Activated CD8-positive, alpha-beta T cell treated with anti-CD3 and anti-CD28 coated beads, Interleukin-2, amount 10 ng/mL, durations not matched to agents 7 days and 5 days (primary cell): ENCODE results near the gene ELP5. TPM values are rescaled to one million over a fixed set of nuclear protein-coding genes. Genes with fewer than 3 reads are reported as not detected.
A peak's percentile ranks its signal among the peaks of the same experiment; 100 is the strongest.

Experiments
- ATAC-seq: fragments of 150-1000 bp; cut with Tn5 transposase; one replicate; pipeline ENCODE4 v1.10.0; 2021; ENCODE audit warnings: moderate library complexity
- CTCF ChIA-PET: fragments of 350-600 bp; sonication (Branson Sonifier 250); formaldehyde crosslinking; loops from one replicate; lab custom pipeline; 2021; ENCODE audit warnings: antibody characterized with exemption; lab: Charles Lee
- POLR2A ChIA-PET: fragments of 350-600 bp; sonication (Branson Sonifier 250); formaldehyde crosslinking; loops from one replicate; lab custom pipeline; 2021; ENCODE audit warnings: antibody characterized with exemption; lab: Charles Lee
- DNase-seq: peaks from one replicate; pipeline ENCODE4 v3.0.0-alpha.2; 2020
- H3K27ac Mint-ChIP-seq: one replicate; pipeline ENCODE4 v1.8.0; 2021; ENCODE audit warnings: mild to moderate bottlenecking, mixed read lengths
- H3K27me3 Mint-ChIP-seq: one replicate; pipeline ENCODE4 v1.8.0; 2021; ENCODE audit warnings: low read depth, mixed read lengths
- H3K36me3 Mint-ChIP-seq: one replicate; pipeline ENCODE4 v1.8.0; 2021; ENCODE audit warnings: low read depth, mixed read lengths
- H3K4me1 Mint-ChIP-seq: one replicate; pipeline ENCODE4 v1.8.0; 2021; ENCODE audit warnings: low read depth, mixed read lengths
- H3K4me3 Mint-ChIP-seq: one replicate; pipeline ENCODE4 v1.8.0; 2021; ENCODE audit warnings: mild to moderate bottlenecking, mixed read lengths
- H3K9me3 Mint-ChIP-seq: one replicate; pipeline ENCODE4 v1.8.0; 2022; ENCODE audit warnings: mixed read lengths; ENCODE audit not compliant: insufficient read depth
- total RNA-seq, 2 experiments: library from RNA; stranded (reverse); gene quantifications; one replicate each; pipeline ENCODE4 v1.2.3, GENCODE V29; 2021

ELP5 gene
- total RNA-seq, 2 experiments from 2014 or later = 63.5 to 66.1 TPM

- no peaks in the 10 kb centered on the region for H3K9me3 Mint-ChIP-seq
- peak overlapping the region; percentile 95 for H3K27ac Mint-ChIP-seq
- H3K4me3 Mint-ChIP-seq = peak overlapping the region; percentile 96
- peaks cover 35% of the 10 kb centered on the region for H3K36me3 Mint-ChIP-seq
- ATAC-seq = peak; percentile 56
- DNase-seq = peak; percentile 74
- H3K27me3 Mint-ChIP-seq = no peaks in the 10 kb centered on the region
- CTCF ChIA-PET = interaction anchor here (0.8 to 4.5 kb wide), 18 partner anchors 9 to 467 kb away, joined by 3 to 37 read pairs (median 4); partner anchors contain the start of genes DVL2, PHF23 and TP53
- H3K4me1 Mint-ChIP-seq = peaks cover 50% of the 10 kb centered on the region
- POLR2A ChIA-PET = interaction anchor here (0.8 to 5.4 kb wide), 10 partner anchors 9 to 175 kb away, joined by 3 to 35 read pairs (median 5); partner anchors contain the start of genes CTDNEP1, DVL2, ELP5 and GABARAP
Observed at GRCh38 chr17:7220593-7221277, 31.3 kb upstream of the ELP5 start.

- Mint-ChIP-seq H3K4me1 (peaks cover 42% of the 10 kb centered on the region), H3K9me3 (no peaks in the 10 kb centered on the region), H3K27me3 (no peaks in the 10 kb centered on the region), H3K4me3 (peak overlapping the region; percentile 96), H3K27ac (peak overlapping the region; percentile 95), H3K36me3 (peaks cover 35% of the 10 kb centered on the region)
- DNase-seq = no peak
- no peak for ATAC-seq
- ChIA-PET POLR2A (interaction anchor here (0.8 to 5.4 kb wide), 7 partner anchors 8 to 176 kb away, joined by 3 to 35 read pairs (median 6); partner anchors contain the start of genes CTDNEP1, DVL2, ELP5 and GABARAP), CTCF (interaction anchor here (0.8 to 4.5 kb wide), 17 partner anchors 8 to 466 kb away, joined by 3 to 37 read pairs (median 5); partner anchors contain the start of genes DVL2, PHF23 and TP53)
Observed at GRCh38 chr17:7221278-7222092, 30.5 kb upstream of the ELP5 start.

GRCh38 chr17:7222093-7222971, 29.7 kb upstream of the ELP5 start:
- ChIA-PET POLR2A (interaction anchor here (5.4 kb wide), 1 partner anchor 16 kb away, joined by 35 read pairs; the partner anchor contains the start of gene PHF23), CTCF (interaction anchor here (1.2 to 4.5 kb wide), 4 partner anchors 12 to 74 kb away, joined by 5 to 37 read pairs (median 30); partner anchors contain the start of genes DVL2 and PHF23)
- no peak for ATAC-seq
- Mint-ChIP-seq H3K4me3 (no peak overlapping the region), H3K4me1 (peaks cover 38% of the 10 kb centered on the region), H3K27ac (peak overlapping the region; percentile 46), H3K9me3 (no peaks in the 10 kb centered on the region), H3K36me3 (peaks cover 37% of the 10 kb centered on the region), H3K27me3 (no peaks in the 10 kb centered on the region)
- no peak for DNase-seq

- POLR2A ChIA-PET = interaction anchor here (1.5 to 5.4 kb wide), 2 partner anchors 15 to 20 kb away, joined by 4 to 35 read pairs; partner anchors contain the start of genes GABARAP and PHF23
- H3K27me3 Mint-ChIP-seq = no peaks in the 10 kb centered on the region
- H3K4me3 Mint-ChIP-seq = no peak overlapping the region
- H3K4me1 Mint-ChIP-seq = peaks cover 33% of the 10 kb centered on the region
- DNase-seq = no peak
- CTCF ChIA-PET = interaction anchor here (4.5 kb wide), 1 partner anchor 73 kb away, joined by 37 read pairs; no protein-coding TSS in a partner anchor
- H3K9me3 Mint-ChIP-seq = no peaks in the 10 kb centered on the region
- no peak for ATAC-seq
- H3K27ac Mint-ChIP-seq = no peak overlapping the region
- H3K36me3 Mint-ChIP-seq = peaks cover 40% of the 10 kb centered on the region
Observed at GRCh38 chr17:7222972-7223292, 29.1 kb upstream of the ELP5 start.

- Mint-ChIP-seq H3K27ac (no peak overlapping the region), H3K4me3 (no peak overlapping the region), H3K27me3 (no peaks in the 10 kb centered on the region), H3K36me3 (peaks cover 44% of the 10 kb centered on the region), H3K4me1 (peaks cover 29% of the 10 kb centered on the region), H3K9me3 (no peaks in the 10 kb centered on the region)
- DNase-seq (no peak), ATAC-seq (no peak)
- ChIA-PET POLR2A (interaction anchor here (1.5 to 5.4 kb wide), 2 partner anchors 15 to 19 kb away, joined by 4 to 35 read pairs; partner anchors contain the start of genes GABARAP and PHF23), CTCF (interaction anchor here (4.5 kb wide), 1 partner anchor 73 kb away, joined by 37 read pairs; no protein-coding TSS in a partner anchor)
Observed at GRCh38 chr17:7223375-7223774, 28.6 kb upstream of the ELP5 start.

GRCh38 chr17:7224110-7224509, 27.9 kb upstream of the ELP5 start:
- Mint-ChIP-seq H3K36me3 (peaks cover 46% of the 10 kb centered on the region), H3K27me3 (no peaks in the 10 kb centered on the region), H3K27ac (no peak overlapping the region), H3K9me3 (no peaks in the 10 kb centered on the region), H3K4me1 (peaks cover 22% of the 10 kb centered on the region), H3K4me3 (no peak overlapping the region)
- POLR2A ChIA-PET = interaction anchor here (1.5 to 5.4 kb wide), 2 partner anchors 14 to 19 kb away, joined by 4 to 35 read pairs; partner anchors contain the start of genes GABARAP and PHF23
- DNase-seq (no peak), ATAC-seq (no peak)
- CTCF ChIA-PET = no interaction called here

GRCh38 chr17:7224661-7225111, 27.3 kb upstream of the ELP5 start:
- no peak overlapping the region for H3K27ac Mint-ChIP-seq
- H3K4me3 Mint-ChIP-seq = no peak overlapping the region
- peaks cover 52% of the 10 kb centered on the region for H3K36me3 Mint-ChIP-seq
- H3K4me1 Mint-ChIP-seq = peaks cover 16% of the 10 kb centered on the region
- no peaks in the 10 kb centered on the region for H3K9me3 Mint-ChIP-seq
- CTCF ChIA-PET = no interaction called here
- ATAC-seq (no peak), DNase-seq (no peak)
- POLR2A ChIA-PET = interaction anchor here (5.4 kb wide), 1 partner anchor 14 kb away, joined by 35 read pairs; the partner anchor contains the start of gene PHF23
- no peaks in the 10 kb centered on the region for H3K27me3 Mint-ChIP-seq

GRCh38 chr17:7225711-7226331, 26.2 kb upstream of the ELP5 start:
- peaks cover 11% of the 10 kb centered on the region for H3K4me1 Mint-ChIP-seq
- peaks cover 52% of the 10 kb centered on the region for H3K36me3 Mint-ChIP-seq
- POLR2A ChIA-PET = no interaction called here

GRCh38 chr17:7226721-7227710, 25.0 kb upstream of the ELP5 start:
- CTCF ChIA-PET = no interaction called here
- Mint-ChIP-seq H3K4me3 (no peak overlapping the region), H3K9me3 (no peaks in the 10 kb centered on the region), H3K4me1 (peaks cover 4% of the 10 kb centered on the region), H3K36me3 (peaks cover 44% of the 10 kb centered on the region), H3K27me3 (no peaks in the 10 kb centered on the region), H3K27ac (no peak overlapping the region)
- POLR2A ChIA-PET = no interaction called here
- ATAC-seq = no peak
- DNase-seq = no peak

More at GRCh38 chr17:7225711-7226331, 26.2 kb upstream of the ELP5 start:
- H3K9me3 Mint-ChIP-seq = no peaks in the 10 kb centered on the region
- H3K27me3 Mint-ChIP-seq = no peaks in the 10 kb centered on the region
- H3K4me3 Mint-ChIP-seq = no peak overlapping the region
- CTCF ChIA-PET = no interaction called here
- H3K27ac Mint-ChIP-seq = no peak overlapping the region
- ATAC-seq (no peak), DNase-seq (no peak)
